Vagina (tissue), 2 donors: ENCODE measurements around the gene SETBP1. TPM values are rescaled to one million over a fixed set of nuclear protein-coding genes. Genes with fewer than 3 reads are reported as not detected.
A peak's percentile ranks its signal among the peaks of the same experiment; 100 is the strongest.

ENCODE experiments used
- DNase-seq, 2 donors: peaks; one replicate each; pipeline ENCODE4 v3.0.0-alpha.2; 2017; ENCODE audit errors: extremely low spot score in 2 of 2
- H3K27ac ChIP-seq: fragments of 200-600 bp; sonication (generic); one replicate; pipeline ENCODE4 v1.5.1; 2019
- H3K27me3 ChIP-seq: fragments of 200-600 bp; sonication (generic); one replicate; pipeline ENCODE4 v1.5.1; 2019
- H3K36me3 ChIP-seq, 2 donors: fragments of 200-600 bp; sonication (generic); one replicate each; pipeline ENCODE4 v1.5.1; 2017 to 2019
- H3K4me1 ChIP-seq: fragments of 200-600 bp; sonication (generic); one replicate; pipeline ENCODE4 v1.5.1; 2019
- H3K4me3 ChIP-seq, 2 donors: fragments of 200-600 bp; sonication (generic); 1 replicate in 1 of 2; 2 replicates in 1 of 2; pipeline ENCODE4 v1.5.1; 2016 to 2019
- H3K9me3 ChIP-seq: fragments of 200-600 bp; sonication (generic); one replicate; pipeline ENCODE4 v1.5.1; 2019
- POLR2A ChIP-seq, 2 donors: fragments of 450-650 bp; IDR thresholded peaks; one replicate each; pipeline ENCODE4 v1.6.1; 2017; ENCODE audit warnings: antibody characterized with exemption in 2 of 2, mild to moderate bottlenecking in 2 of 2, moderate library complexity in 2 of 2
- POLR2AphosphoS5 ChIP-seq, 2 donors: sonication (generic); formaldehyde crosslinking; IDR thresholded peaks; one replicate each; pipeline ENCODE4 v1.9.0; 2017; ENCODE audit warnings: antibody characterized with exemption in 2 of 2, mild to moderate bottlenecking in 2 of 2, low read depth in 1 of 2; ENCODE audit not compliant: insufficient read depth in 1 of 2
- intact Hi-C: fragments of 100-400 bp; cut with DNase I; formaldehyde crosslinking; loops from one replicate; pipeline ENCODE4 v1.15.1; 2023
- total RNA-seq: library from RNA; depleted of rRNA; stranded (reverse); fragments of >200 nt; gene quantifications from one replicate; pipeline ENCODE4 v1.2.3, GENCODE V29; 2016
- TF ChIP-seq, protein P1 (sequence below), 3 experiments: fragments of 450-650 bp in 2 of 3; fragments of 200-600 bp in 1 of 3; sonication (generic) in 1 of 3; IDR thresholded peaks; one replicate each; pipeline ENCODE4 v1.5.1; 2017 to 2019; ENCODE audit warnings: antibody characterized with exemption in 3 of 3, mild to moderate bottlenecking in 2 of 3, moderate library complexity in 2 of 3

Gene SETBP1
- total RNA-seq, 1 donor from 2014 or later = 38.1 TPM

- Histone ChIP-seq H3K4me3 (peak overlapping the region in 1 of 2 donors; percentile 4), H3K27ac (peak overlapping the region; percentile 35), H3K9me3 (no peaks in the 10 kb centered on the region), H3K4me1 (peaks cover 79% of the 10 kb centered on the region), H3K36me3 (no peaks in the 10 kb centered on the region), H3K27me3 (no peaks in the 10 kb centered on the region)
- no peak for TF ChIP-seq POLR2AphosphoS5 (IDR thresholded peaks at IDR 0.05; ENCODE audit: insufficient read depth in 1 of 2, low read depth in 1 of 2)
- TF ChIP-seq, protein P1, sequence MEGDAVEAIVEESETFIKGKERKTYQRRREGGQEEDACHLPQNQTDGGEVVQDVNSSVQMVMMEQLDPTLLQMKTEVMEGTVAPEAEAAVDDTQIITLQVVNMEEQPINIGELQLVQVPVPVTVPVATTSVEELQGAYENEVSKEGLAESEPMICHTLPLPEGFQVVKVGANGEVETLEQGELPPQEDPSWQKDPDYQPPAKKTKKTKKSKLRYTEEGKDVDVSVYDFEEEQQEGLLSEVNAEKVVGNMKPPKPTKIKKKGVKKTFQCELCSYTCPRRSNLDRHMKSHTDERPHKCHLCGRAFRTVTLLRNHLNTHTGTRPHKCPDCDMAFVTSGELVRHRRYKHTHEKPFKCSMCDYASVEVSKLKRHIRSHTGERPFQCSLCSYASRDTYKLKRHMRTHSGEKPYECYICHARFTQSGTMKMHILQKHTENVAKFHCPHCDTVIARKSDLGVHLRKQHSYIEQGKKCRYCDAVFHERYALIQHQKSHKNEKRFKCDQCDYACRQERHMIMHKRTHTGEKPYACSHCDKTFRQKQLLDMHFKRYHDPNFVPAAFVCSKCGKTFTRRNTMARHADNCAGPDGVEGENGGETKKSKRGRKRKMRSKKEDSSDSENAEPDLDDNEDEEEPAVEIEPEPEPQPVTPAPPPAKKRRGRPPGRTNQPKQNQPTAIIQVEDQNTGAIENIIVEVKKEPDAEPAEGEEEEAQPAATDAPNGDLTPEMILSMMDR (IDR thresholded peaks at IDR 0.05) = no peak
- no peak for TF ChIP-seq POLR2A (IDR thresholded peaks at IDR 0.05)
- intact Hi-C loops = no loop called here
- DNase-seq = no peak
Measured at GRCh38 chr18:44696892-44697291, 16.2 kb downstream of the SETBP1 start.

DNA sequence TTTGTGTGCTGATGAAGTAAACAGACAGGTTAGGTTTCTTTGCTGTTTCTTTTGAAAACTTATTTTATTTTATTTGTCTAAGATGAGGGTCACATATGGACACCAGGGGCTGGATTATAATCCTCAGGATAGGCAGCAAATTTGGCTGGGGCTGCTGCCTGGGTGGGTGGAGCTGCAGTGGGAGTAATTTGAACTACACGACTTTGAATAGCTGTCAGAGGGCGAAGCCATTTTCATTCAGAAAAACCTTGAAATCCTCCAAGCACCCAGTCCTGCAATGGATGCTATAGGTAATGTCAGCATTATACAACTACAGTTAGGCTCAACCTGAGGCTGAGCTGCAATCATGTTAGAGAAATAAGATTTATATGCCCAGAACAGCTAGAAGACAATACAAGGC, 16.6 kb downstream of the SETBP1 start:
- TF ChIP-seq, protein P1 (IDR thresholded peaks at IDR 0.05) = no peak
- no peak for TF ChIP-seq POLR2A (IDR thresholded peaks at IDR 0.05)
- TF ChIP-seq POLR2AphosphoS5 (IDR thresholded peaks at IDR 0.05; ENCODE audit: insufficient read depth in 1 of 2, low read depth in 1 of 2) = no peak
- peak overlapping the region; percentile 35 for H3K27ac ChIP-seq
- peak overlapping the region in 1 of 2 donors; percentile 4 for H3K4me3 ChIP-seq
- no peak for DNase-seq
- no peaks in the 10 kb centered on the region for H3K27me3 ChIP-seq
- intact Hi-C loops = no loop called here
- no peaks in the 10 kb centered on the region for H3K36me3 ChIP-seq
- H3K9me3 ChIP-seq = no peaks in the 10 kb centered on the region
- peaks cover 76% of the 10 kb centered on the region for H3K4me1 ChIP-seq

DNA sequence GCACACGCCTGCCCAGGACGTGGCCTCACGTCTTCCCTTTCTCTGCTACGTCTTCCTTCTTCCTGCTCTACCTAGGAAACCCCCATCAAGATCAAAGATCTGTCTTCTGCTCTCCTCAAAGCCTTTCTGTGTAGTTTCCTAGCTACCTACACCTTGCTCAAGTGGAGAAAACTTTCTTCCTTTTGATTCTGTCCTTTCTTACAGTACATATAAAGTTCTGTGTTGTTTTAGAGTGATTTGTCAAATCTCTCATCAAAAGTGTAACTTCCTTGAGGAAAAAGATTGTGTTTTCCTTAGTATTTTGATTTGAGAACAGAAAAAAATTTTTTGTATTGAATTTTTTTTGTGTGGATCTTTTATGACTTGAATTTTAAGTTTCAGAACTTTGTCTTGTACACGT, 17.8 kb downstream of the SETBP1 start:
- no peak overlapping the region for H3K4me3 ChIP-seq
- H3K27me3 ChIP-seq = no peaks in the 10 kb centered on the region
- H3K27ac ChIP-seq = no peak overlapping the region
- peaks cover 64% of the 10 kb centered on the region for H3K4me1 ChIP-seq
- no peaks in the 10 kb centered on the region for H3K36me3 ChIP-seq
- intact Hi-C loops = no loop called here
- no peak for DNase-seq
- TF ChIP-seq POLR2AphosphoS5 (IDR thresholded peaks at IDR 0.05; ENCODE audit: insufficient read depth in 1 of 2, low read depth in 1 of 2) = no peak
- TF ChIP-seq POLR2A (IDR thresholded peaks at IDR 0.05) = no peak
- TF ChIP-seq, protein P1 (IDR thresholded peaks at IDR 0.05) = no peak
- H3K9me3 ChIP-seq = no peaks in the 10 kb centered on the region

- no peak overlapping the region for H3K4me3 ChIP-seq
- no peaks in the 10 kb centered on the region for H3K36me3 ChIP-seq
- H3K9me3 ChIP-seq = no peaks in the 10 kb centered on the region
- intact Hi-C loops = no loop called here
- H3K4me1 ChIP-seq = peaks cover 52% of the 10 kb centered on the region
- peak overlapping the region; percentile 64 for H3K27ac ChIP-seq
- TF ChIP-seq POLR2AphosphoS5 (IDR thresholded peaks at IDR 0.05; ENCODE audit: insufficient read depth in 1 of 2, low read depth in 1 of 2) (no peak), POLR2A (IDR thresholded peaks at IDR 0.05) (no peak)
- TF ChIP-seq, protein P1 (IDR thresholded peaks at IDR 0.05) = no peak
- DNase-seq = no peak
- no peaks in the 10 kb centered on the region for H3K27me3 ChIP-seq
Measured at GRCh38 chr18:44699572-44700261, 19.0 kb downstream of the SETBP1 start.

DNA sequence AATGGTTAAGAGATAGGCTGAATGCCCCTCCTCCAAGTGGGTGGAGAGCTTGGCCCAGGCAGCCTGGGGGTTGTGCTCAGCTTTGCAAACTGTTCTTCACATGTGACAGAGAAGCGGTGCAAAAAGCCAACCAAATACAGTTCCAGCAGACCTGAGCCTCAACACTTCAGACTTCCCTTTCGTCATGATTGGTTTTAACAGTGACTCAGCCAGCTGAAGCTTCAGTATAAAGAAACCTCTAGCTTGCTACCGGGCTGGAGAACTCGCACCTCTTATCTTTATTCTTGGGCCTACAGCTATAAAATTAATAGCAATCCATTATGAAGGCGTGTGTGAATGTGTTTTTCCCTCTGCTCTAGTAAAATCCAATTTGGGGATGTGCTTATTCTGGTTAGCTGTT, 20.0 kb downstream of the SETBP1 start:
- Histone ChIP-seq H3K27ac (peak overlapping the region; percentile 64), H3K27me3 (no peaks in the 10 kb centered on the region), H3K4me3 (no peak overlapping the region), H3K4me1 (peaks cover 44% of the 10 kb centered on the region), H3K36me3 (no peaks in the 10 kb centered on the region), H3K9me3 (no peaks in the 10 kb centered on the region)
- no peak for DNase-seq
- intact Hi-C loops = no loop called here
- TF ChIP-seq, protein P1 (IDR thresholded peaks at IDR 0.05) = no peak
- no peak for TF ChIP-seq POLR2A (IDR thresholded peaks at IDR 0.05)
